ENCODE data around the gene CRIP3. TPM values are rescaled to one million over a fixed set of nuclear protein-coding genes. Genes with fewer than 3 reads are reported as not detected.
A peak's percentile ranks its signal among the peaks of the same experiment; 100 is the strongest.
"Not testable (repeated sequence)": the region's sequence is repeated elsewhere in the genome, so short reads cannot be mapped to it uniquely, and the experiment has no call there.

CRIP3 gene
- polyA plus RNA-seq, 1 donor from 2014 or later = 2.9 TPM

- Mint-ChIP-seq H3K36me3 (no peaks in the 10 kb centered on the region), H3K9me3 (no peaks in the 10 kb centered on the region), H3K27me3 (peaks cover 1% of the 10 kb centered on the region), H3K4me3 (peak overlapping the region in 2 of 4 donors; percentile 68 to 81), H3K4me1 (peaks cover 31 to 62% (median 45%) of the 10 kb centered on the region in 3 donors), H3K27ac (peak overlapping the region in 1 of 3 donors; percentile 91)
Measured at GRCh38 chr6:43318011-43318410, 9.4 kb upstream of the CRIP3 start.

- Mint-ChIP-seq H3K36me3 (no peaks in the 10 kb centered on the region), H3K9me3 (peaks cover 0 to 1% (median 0%) of the 10 kb centered on the region in 3 donors), H3K4me1 (peaks cover 39 to 64% (median 48%) of the 10 kb centered on the region in 3 donors), H3K27me3 (peaks cover 3% of the 10 kb centered on the region), H3K27ac (no peak overlapping the region), H3K4me3 (no peak overlapping the region)
Measured at GRCh38 chr6:43313813-43314212, 5.2 kb upstream of the CRIP3 start.

- Mint-ChIP-seq H3K27me3 (peaks cover 3% of the 10 kb centered on the region), H3K4me3 (peak overlapping the region in 2 of 4 donors; percentile 43 to 50), H3K27ac (no peak overlapping the region), H3K4me1 (peaks cover 33 to 49% (median 35%) of the 10 kb centered on the region in 3 donors), H3K9me3 (peaks cover 0 to 1% (median 0%) of the 10 kb centered on the region in 3 donors), H3K36me3 (no peaks in the 10 kb centered on the region)
Measured at GRCh38 chr6:43311666-43312065, 3.0 kb upstream of the CRIP3 start.

DNA sequence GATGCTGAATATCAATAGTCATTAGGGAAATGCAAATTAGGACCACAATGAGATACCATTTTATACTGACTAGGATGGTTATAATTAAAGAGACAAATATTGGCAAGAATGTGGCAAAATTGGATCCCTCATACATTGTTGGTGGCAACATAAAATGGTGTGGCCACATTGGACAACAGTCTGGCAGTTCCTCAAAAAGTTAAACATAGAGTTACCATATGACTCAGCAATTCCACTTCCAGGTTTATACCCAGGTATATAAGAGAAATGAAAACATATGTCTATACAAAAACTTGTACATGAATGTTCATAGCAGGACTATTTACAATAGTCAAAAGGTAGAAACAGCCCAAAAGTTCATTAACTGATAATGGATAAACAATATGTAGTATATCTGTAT is 2.0 kb upstream of the CRIP3 start:
- peaks cover 1% of the 10 kb centered on the region for H3K27me3 Mint-ChIP-seq

DNA sequence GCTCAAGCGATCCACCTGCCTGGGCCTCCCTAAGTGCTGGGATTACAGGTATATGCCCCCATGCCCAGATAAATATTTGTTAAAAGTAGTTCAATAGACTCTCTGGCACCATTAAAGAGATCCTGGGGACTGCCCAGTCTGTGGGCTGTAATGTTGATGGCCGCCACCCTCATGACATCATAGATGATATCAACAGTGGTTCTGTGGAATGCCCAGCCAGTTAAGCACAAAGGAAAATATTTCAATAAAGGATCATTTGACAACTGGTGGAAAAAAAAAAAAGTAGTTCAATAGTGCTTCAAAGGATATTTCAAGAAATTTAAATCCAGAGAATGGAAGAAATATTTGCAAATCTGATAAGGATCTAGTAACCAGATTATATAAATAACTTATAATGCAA is 1.5 kb upstream of the CRIP3 start:
- peak overlapping the region in 3 of 4 donors; percentile 41 to 45 (median 41) for H3K4me3 Mint-ChIP-seq
- peaks cover 23 to 38% (median 23%) of the 10 kb centered on the region in 3 donors for H3K4me1 Mint-ChIP-seq
- H3K36me3 Mint-ChIP-seq = no peaks in the 10 kb centered on the region
- peaks cover 1% of the 10 kb centered on the region for H3K27me3 Mint-ChIP-seq
- no peak overlapping the region for H3K27ac Mint-ChIP-seq
- H3K9me3 Mint-ChIP-seq = peaks cover 0 to 1% (median 0%) of the 10 kb centered on the region in 3 donors

More for the DNA sequence above, 2.0 kb upstream of the CRIP3 start:
- no peak overlapping the region for H3K4me3 Mint-ChIP-seq
- H3K36me3 Mint-ChIP-seq = no peaks in the 10 kb centered on the region
- peaks cover 0 to 1% (median 0%) of the 10 kb centered on the region in 3 donors for H3K9me3 Mint-ChIP-seq
- peaks cover 27 to 41% (median 27%) of the 10 kb centered on the region in 3 donors for H3K4me1 Mint-ChIP-seq
- H3K27ac Mint-ChIP-seq = no peak overlapping the region

DNA sequence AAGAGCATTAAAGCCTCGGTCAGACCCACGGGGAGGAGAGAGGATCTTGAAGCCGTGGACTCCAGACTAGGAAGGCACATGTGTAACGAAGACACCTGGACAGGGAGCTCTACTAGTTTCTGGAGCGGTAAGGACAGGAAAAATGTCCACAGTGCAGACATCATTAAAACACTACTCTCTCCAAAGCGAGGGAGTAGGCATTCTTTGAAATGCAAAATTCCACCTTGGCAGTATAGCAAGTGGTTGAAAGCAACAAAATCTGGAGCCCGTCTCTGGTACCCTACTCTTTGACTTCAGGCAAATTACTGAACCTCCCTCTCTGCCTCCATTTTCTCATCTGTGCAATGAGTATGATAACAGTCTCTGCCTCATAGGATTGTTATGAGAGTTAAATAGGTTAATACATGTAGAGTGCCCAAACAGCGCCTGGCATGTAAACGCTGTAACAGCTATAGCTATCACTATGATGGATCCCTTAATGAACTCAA is 408 bp upstream of the CRIP3 start:
- Mint-ChIP-seq H3K36me3 (no peaks in the 10 kb centered on the region), H3K4me1 (peaks cover 22 to 31% (median 23%) of the 10 kb centered on the region in 3 donors), H3K9me3 (peaks cover 0 to 1% (median 0%) of the 10 kb centered on the region in 3 donors), H3K4me3 (peak overlapping the region; percentile 81 to 94 (median 88)), H3K27me3 (peaks cover 1% of the 10 kb centered on the region), H3K27ac (no peak overlapping the region)

GRCh38 chr6:43307451-43308100 is 1.1 kb downstream of the CRIP3 start:
- Mint-ChIP-seq H3K4me1 (peaks cover 12 to 18% (median 13%) of the 10 kb centered on the region in 3 donors), H3K36me3 (peaks cover 1% of the 10 kb centered on the region), H3K4me3 (peak overlapping the region in 3 of 4 donors; percentile 27 to 80 (median 63)), H3K9me3 (no peaks in the 10 kb centered on the region), H3K27ac (no peak overlapping the region), H3K27me3 (peaks cover 1% of the 10 kb centered on the region)

DNA sequence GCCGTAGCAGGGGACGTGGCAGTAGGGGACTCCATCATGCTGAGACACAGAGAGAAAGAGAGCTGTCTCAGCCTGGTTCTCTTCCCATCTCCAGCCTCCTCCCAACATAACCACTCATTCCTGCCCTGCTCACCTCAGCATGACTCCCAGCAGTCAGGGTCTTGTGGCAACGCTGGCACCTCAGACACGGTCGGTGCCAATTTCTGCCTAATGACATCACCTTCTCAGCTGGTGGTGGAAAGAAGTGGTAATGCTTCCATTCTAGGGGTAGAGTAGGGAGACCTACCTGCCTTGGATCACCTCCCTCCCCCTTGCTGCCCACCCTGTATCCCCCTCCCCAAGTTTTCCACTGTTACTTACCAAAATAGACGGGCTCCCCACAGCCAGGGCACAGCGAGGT is 2.5 kb downstream of the CRIP3 start:
- no peak overlapping the region for H3K4me3 Mint-ChIP-seq
- H3K27ac Mint-ChIP-seq = no peak overlapping the region
- peaks cover 3% of the 10 kb centered on the region for H3K27me3 Mint-ChIP-seq
- H3K36me3 Mint-ChIP-seq = peaks cover 1% of the 10 kb centered on the region
- H3K4me1 Mint-ChIP-seq = peaks cover 7 to 17% (median 9%) of the 10 kb centered on the region in 3 donors
- H3K9me3 Mint-ChIP-seq = no peaks in the 10 kb centered on the region

DNA sequence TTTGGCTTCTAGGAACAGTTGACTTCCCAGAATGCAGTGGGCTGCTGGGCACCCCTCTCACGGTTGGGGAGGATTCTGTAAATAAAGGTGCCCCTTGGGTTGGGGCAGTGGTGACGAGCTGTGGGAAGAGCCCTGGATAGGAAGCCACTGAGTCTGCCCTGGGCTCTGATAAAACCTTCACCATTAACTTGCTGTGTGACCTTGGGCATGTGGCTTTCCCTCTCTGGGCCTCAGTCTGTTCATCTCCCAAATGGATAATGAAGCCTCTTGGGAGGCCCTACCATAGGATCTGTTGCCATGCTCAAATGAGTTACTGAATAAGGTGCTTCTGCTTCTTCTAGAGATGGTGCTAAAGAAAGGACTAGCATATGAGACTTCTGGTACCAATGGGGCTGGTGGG is 3.7 kb downstream of the CRIP3 start:
- Mint-ChIP-seq H3K27ac (no peak overlapping the region), H3K4me1 (peaks cover 0 to 8% (median 5%) of the 10 kb centered on the region in 3 donors), H3K4me3 (no peak overlapping the region), H3K27me3 (peaks cover 5% of the 10 kb centered on the region), H3K36me3 (peaks cover 3% of the 10 kb centered on the region), H3K9me3 (no peaks in the 10 kb centered on the region)

GRCh38 chr6:43304361-43304760 is 4.3 kb downstream of the CRIP3 start:
- H3K27me3 Mint-ChIP-seq = peaks cover 6% of the 10 kb centered on the region
- peaks cover 0 to 8% (median 5%) of the 10 kb centered on the region in 3 donors for H3K4me1 Mint-ChIP-seq
- peaks cover 3% of the 10 kb centered on the region for H3K36me3 Mint-ChIP-seq
- H3K4me3 Mint-ChIP-seq = no peak overlapping the region
- no peak overlapping the region for H3K27ac Mint-ChIP-seq
- no peaks in the 10 kb centered on the region for H3K9me3 Mint-ChIP-seq

DNA sequence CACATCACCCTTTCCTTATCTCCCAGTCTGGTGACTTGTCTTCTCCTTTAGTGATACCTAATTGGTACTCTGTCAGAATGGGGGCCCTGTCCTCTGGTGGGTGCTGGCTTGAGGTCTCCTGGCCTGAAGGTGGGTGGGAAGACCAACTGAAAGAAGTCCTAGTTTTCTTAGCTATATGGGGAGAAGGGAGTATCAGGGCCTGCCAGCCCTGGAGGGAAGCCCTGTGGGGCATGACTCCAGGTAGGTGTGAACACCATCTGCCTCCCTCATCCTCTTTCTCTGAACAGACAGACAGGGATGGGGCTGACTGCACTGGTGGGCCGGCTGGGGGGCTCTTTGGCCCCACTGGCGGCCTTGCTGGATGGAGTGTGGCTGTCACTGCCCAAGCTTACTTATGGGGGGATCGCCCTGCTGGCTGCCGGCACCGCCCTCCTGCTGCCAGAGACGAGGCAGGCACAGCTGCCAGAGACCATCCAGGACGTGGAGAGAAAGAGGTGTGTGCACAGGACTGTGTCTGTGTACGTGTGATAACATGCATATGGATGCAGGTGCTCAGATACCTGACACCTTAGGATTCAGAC is 4.8 kb downstream of the CRIP3 start:
- H3K27ac Mint-ChIP-seq = no peak overlapping the region
- peaks cover under 1 to 6% (median 5%) of the 10 kb centered on the region in 3 donors for H3K4me1 Mint-ChIP-seq
- no peaks in the 10 kb centered on the region for H3K9me3 Mint-ChIP-seq
- H3K4me3 Mint-ChIP-seq = no peak overlapping the region
- peaks cover 3% of the 10 kb centered on the region for H3K36me3 Mint-ChIP-seq
- peaks cover 7% of the 10 kb centered on the region for H3K27me3 Mint-ChIP-seq

- H3K4me1 Mint-ChIP-seq, H3K27ac Mint-ChIP-seq: not testable (repeated sequence)
Measured at GRCh38 chr6:43303006-43303405, 5.6 kb downstream of the CRIP3 start.

DNA sequence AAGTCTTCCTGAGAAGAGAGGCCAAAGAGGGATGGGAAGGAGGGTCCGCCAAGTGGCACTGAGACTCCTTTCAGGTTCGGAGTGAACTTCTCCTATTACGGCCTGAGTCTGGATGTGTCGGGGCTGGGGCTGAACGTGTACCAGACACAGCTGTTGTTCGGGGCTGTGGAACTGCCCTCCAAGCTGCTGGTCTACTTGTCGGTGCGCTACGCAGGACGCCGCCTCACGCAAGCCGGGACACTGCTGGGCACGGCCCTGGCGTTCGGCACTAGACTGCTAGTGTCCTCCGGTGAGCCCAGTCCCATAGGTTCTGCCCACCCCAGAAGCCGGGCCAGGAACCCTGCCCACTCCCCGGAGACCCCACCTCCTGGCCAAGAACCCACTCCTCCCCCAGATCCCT is 6.5 kb downstream of the CRIP3 start:
- H3K36me3 Mint-ChIP-seq = peaks cover 3% of the 10 kb centered on the region
- peaks cover 10% of the 10 kb centered on the region for H3K27me3 Mint-ChIP-seq
- no peak overlapping the region for H3K4me3 Mint-ChIP-seq
- H3K9me3 Mint-ChIP-seq = no peaks in the 10 kb centered on the region
- H3K27ac Mint-ChIP-seq = peak overlapping the region in 1 of 3 donors; percentile 69
- peaks cover 0 to 3% (median 2%) of the 10 kb centered on the region in 3 donors for H3K4me1 Mint-ChIP-seq

More at GRCh38 chr6:43303006-43303405, 5.6 kb downstream of the CRIP3 start:
- not testable (repeated sequence) for H3K36me3 Mint-ChIP-seq, H3K9me3 Mint-ChIP-seq, H3K27me3 Mint-ChIP-seq, H3K4me3 Mint-ChIP-seq

GRCh38 chr6:43301081-43301870 is 7.3 kb downstream of the CRIP3 start:
- Mint-ChIP-seq H3K27ac (no peak overlapping the region), H3K9me3 (peaks cover 0 to 2% (median 0%) of the 10 kb centered on the region in 3 donors), H3K4me3 (no peak overlapping the region), H3K36me3 (peaks cover 3% of the 10 kb centered on the region), H3K27me3 (peaks cover 10% of the 10 kb centered on the region), H3K4me1 (peaks cover 0 to 3% (median 2%) of the 10 kb centered on the region in 3 donors)
